HG02623 (cell line): ENCODE data around the gene SMIM38.

Experiments used
- ATAC-seq: cut with Tn5 transposase; IDR thresholded peaks from one replicate; pipeline ENCODE4 v1.9.1; 2021; ENCODE audit warnings: moderate library complexity; ENCODE audit not compliant: unreplicated experiment

SMIM38 gene

DNA sequence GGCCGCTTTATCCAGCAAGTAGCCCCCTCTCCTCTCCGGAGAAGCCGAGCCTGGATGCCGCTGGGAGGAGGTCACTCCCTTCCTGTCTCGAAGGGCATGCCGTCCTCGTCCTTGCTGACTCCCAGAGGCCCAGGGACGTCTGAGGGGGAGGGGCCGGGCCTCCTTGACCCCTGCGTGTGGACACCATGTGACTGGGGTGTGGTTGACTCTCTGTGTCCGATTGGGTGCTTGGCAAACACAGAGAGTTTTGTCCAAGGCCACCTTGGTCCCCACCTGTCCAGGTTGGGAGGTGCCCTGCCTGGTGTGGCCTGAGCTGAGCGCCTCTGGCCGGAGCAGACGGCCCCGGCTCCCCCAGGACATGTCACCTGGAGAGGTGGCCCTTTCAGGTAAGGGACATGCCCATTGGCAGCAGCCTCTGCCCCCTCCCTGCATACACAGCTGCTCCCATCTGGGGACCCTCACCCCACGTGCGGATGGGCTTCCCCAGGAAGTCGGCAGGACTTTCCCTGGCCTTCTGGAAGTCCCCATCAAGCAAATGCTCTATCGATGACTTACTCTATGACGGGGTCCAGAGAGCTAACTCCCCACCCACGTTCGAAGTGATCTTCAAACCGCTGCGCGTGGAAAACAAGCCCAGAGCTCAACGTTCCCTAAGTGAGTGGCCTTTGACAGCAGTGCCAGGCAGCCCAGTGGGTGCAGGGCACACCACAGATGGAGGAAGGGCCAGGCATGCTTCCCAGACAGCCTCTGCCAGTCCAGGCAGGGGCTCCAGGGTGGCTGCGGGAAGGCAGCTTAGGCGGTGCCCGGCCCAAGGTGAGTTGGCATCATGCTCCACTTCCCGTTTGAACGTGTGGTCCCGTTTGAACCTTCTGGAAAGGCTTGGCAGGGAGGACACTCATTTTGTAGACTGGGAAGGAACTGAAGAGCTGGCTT lies at the start of gene SMIM38:
Gene SMIM38 (plus strand): TSS at position 634 of the 933 bp plus-strand sequence. CDS start 1,912 bp downstream, outside the sequence.
- ATAC-seq: no peak

DNA sequence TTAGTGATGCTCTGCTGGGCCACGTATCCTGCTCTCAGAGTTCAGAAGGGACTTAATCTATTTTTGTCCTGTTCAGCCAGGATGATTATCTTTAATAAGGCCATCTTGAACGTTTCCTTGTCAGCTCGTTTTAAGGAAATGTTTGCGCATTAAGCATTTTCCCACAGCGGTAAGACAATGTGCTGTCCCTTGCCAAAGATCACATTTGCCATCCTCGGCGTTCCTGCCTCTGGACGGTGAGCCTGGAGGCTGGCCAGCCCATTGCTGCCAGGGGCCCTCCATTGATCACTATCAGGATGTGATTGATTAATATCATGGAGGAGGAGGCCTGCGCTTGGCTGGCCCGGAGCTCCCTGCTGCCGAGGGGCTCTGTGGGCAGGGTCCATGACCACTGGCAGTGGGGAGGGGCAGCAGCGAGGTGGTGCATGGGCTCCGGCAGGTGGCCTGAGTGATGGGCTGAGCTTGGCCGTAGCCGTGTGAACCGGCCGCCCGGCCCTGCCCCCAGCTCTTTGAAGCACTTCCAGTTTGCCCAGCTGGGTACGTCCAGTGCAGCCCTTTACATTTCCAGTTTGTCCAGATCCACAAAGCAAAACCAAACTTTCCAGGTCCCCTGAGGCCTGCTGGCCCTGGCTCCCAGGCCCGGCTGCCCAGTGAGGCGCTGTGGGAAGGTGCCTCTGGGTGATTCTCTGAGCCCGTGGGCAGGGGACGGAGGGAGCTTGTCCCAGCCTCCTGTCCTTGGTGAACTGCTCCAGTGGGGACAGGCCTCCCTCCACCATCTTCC lies 49.5 kb upstream of the SMIM38 start:
- no peak for ATAC-seq

DNA sequence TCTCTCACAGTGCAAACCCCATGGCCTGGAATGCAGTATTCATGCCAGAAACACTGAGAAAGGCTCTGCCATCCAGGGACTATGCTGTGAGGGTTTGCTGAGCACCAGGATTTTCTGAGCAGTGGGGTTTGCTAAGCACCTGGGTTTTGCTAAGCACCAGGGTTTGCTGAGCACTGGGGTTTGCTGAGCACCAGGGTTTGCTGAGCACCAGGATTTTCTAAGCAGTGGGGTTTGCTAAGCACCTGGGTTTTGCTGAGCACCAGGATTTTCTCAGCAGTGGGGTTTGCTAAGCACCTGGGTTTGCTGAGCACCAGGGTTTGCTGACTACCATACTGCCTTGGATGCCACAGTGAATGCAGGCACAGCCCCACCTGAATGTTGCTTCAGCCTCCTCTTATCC lies 48.3 kb upstream of the SMIM38 start:
- ATAC-seq: no peak

DNA sequence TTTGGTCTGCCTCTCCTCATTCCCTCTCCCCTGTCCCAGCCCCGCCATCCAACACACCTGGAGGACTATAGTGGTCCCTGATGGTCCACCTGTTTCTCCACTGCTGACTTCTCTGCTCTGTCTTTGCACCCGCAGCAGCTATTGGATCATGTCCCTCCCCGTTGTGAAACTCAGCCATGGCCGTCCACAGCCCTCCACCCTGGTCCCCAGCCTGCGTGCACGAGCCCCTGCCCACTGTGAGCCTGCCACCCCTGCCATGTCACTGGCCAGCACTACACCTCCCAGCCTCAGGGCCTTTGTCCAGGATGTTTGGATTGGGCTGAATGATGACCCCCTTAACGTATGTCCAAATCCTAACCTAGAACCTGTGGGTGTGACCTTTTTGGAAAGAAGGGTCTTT lies 47.7 kb upstream of the SMIM38 start:
- ATAC-seq: no peak

DNA sequence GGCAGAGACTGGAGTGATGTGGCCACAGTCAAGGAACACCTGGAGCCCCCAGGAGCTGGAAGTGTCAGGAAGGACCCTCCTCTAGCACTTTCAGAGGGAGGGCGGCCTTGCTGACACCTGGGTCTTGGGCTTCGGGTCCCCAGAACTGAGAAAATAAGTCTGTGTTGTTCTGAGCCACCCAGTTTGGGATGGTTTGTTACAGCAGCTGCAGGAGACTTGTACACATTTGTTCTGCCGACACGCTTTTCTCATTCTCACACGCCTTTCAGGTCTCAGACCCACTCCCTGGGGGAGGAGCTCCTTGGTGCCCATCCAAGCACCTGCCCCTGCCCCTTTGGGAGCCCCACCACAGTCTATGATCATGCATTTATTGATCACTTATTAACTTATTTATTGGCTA lies 47.2 kb upstream of the SMIM38 start:
- no peak for ATAC-seq

DNA sequence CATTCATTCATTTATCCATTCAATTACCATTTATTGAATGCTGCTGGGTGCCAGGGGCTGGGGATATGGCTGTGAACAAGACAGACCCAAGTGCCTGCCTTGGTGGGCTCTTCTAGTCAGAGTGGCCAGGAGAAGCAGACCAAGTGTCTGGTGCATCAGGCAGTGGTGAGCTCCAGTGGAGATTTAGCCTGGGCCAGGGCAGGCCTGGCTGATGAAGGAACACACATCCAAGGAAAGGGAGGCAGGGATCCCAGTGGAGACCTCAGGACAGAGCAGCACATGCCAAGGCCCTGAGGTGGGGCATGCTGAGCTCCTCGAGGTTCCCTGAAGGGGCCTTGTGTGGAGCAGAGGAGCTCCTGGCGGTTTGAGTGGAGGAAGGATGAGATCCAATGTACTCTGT lies 46.6 kb upstream of the SMIM38 start:
- no peak for ATAC-seq

DNA sequence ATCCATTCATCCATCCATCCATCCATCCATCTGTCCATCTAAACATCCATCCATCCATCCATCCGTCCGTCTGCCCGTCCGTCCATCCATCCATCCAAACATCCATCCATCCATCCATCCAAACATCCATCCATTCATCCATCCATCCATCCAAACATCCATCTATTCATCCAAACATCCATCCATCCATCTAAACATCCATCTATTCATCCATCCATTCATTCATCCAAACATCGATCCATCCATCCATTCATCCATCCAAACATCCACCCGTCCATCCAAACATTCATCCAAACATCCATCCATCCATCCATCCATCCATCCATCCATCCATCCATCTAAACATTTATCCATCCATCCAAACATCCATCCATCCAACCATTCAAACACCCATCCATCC lies 45.3 kb upstream of the SMIM38 start:
- no peak for ATAC-seq

DNA sequence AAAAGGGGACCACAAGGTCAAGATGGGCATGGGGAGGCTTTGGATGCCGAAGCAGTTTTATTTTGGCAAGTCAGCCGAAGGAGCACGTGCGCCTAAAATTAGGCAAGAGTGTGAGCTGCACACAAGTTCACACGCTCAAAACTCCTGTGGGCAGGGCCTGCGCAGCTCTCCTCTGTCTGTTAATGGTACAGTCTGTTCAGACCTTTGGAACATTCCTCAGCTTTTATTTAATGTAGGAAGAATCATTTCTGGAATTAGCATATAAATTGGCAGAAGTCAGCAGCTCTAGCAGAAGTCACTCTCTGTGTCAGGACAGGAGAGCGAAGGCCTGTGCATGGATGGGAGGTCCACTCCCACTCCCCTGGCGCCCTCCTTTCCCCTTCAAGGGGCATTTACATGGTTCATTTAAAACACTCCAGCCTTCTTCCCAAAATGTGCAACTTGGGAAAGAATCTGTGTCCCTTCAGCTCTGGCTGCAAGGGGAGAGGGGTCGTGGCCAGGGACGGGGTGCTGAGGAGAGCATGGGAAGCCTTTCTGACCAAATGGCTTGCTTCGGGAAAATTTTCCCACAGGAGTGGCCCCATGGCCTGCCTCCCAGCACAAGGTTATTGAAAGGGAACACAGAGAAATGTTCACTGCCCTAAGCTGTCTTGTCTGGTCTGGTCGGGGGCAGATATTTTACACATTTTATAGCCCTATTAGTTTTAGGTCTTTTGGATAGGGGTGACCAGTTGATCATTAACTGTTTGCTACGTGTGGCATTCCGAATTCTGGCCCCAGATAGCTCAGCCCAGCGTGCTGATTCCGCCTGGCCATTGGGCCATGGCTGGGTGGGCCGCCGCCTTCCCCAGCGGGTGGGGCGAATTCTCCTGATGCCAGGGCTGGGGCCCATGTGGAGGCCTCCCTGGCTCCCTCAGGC lies 43.9 kb upstream of the SMIM38 start:
- no peak for ATAC-seq

DNA sequence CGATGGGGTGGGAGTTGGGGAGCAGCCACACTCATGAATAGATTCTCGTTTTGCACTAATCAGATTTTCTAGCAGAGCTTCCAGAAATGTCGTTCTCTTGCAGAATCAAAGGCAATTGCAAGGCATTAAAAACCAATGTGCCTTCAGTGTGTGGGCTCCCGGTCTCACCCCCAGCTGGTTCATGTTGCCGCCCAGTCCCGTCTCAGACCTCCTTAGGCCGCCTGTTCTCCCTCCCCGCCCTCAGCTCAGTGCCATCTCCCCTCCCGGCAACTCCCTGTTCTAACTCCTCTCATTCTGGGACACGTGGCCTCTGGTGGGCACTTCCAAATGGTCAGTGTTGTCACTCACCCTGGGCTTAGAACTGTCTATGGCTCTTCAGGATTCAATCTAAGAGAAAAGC lies 42.5 kb upstream of the SMIM38 start:
- no peak for ATAC-seq

DNA sequence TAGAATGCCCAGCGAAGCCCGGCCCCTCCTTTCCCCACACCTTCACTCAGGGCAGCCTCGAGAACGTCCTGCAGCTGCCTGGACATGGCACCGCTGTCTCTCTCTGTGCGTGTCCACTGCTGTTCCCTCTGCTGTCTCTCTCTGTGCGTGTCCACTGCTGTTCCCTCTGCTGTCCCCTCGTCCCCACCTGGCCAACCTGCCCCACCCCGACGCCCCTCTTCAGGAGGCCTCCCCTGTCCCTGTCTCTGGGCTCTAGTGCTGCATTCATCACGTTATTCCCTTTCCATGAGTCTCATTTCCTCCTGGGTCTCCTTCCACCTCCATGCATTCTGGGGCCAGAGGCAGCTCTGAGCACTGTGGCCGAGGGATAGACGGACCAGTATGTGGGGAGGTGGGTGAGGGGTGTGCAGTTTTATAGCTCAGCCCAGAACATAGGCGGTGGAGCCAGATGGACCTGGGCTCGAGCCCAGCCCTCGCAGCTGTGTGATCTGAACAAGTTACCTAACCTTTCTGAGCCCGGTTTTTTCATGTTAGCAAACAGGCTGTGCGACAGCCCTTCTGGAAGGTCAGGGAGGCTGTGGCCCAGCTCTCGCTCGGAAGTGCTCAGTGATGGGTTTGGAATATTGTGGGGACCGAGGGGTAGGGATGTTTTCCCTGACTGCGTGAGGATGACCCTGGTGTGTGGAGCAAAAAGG lies 41.9 kb upstream of the SMIM38 start:
- no peak for ATAC-seq

DNA sequence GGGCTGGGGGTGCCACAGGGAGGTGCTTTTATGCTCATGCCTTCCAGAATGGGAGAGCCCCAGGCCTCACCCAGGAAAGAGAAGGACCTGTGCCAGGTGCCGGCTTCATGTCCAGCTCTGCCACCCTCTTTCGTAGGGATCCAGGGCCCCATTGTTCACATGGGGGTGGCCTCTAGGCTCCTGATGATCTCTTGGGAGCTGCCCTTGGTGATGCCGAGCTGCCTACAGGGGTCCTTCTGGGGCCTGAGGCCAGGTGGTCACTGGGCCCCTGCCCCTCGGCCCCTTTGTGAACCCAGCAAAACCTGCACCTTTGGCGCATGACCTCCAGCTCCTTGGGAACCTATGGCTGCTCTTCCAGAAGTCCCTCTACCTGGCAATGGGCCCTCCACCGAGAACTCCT lies 41.4 kb upstream of the SMIM38 start:
- no peak for ATAC-seq

DNA sequence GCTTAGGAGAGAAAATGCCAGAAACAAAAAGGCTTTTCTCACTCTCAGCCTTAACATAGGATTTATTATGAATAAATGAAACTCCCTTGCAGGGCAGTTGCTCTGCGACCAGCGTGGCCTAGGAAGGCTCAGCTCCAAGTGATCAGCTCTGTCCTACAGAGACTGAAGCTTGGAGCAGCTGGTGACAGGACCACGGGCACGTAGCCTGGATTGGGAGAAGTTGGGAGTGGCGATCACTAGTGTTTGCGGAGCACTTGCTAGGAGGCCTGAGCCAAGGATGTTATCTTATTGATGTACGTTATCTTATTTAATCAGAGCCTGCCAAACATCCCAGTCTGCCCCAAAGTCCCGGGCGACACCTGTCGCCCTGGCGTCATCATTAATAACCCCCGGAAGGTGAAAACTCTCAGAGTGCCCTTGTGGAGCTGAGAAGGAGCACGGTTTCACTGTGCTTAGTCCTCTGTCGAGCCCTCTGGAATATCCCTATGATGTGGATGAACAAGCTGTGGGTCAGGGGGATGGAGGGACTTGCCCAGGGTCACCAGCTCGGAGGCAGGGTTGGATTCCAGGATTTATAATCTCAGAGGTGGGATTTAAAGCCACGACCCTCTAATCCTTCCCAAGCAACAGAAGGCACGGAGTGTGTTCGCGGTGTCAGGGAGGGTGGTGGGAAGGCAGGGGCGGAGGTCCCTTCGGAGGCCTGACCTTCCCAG lies 40.8 kb upstream of the SMIM38 start:
- ATAC-seq: no peak

DNA sequence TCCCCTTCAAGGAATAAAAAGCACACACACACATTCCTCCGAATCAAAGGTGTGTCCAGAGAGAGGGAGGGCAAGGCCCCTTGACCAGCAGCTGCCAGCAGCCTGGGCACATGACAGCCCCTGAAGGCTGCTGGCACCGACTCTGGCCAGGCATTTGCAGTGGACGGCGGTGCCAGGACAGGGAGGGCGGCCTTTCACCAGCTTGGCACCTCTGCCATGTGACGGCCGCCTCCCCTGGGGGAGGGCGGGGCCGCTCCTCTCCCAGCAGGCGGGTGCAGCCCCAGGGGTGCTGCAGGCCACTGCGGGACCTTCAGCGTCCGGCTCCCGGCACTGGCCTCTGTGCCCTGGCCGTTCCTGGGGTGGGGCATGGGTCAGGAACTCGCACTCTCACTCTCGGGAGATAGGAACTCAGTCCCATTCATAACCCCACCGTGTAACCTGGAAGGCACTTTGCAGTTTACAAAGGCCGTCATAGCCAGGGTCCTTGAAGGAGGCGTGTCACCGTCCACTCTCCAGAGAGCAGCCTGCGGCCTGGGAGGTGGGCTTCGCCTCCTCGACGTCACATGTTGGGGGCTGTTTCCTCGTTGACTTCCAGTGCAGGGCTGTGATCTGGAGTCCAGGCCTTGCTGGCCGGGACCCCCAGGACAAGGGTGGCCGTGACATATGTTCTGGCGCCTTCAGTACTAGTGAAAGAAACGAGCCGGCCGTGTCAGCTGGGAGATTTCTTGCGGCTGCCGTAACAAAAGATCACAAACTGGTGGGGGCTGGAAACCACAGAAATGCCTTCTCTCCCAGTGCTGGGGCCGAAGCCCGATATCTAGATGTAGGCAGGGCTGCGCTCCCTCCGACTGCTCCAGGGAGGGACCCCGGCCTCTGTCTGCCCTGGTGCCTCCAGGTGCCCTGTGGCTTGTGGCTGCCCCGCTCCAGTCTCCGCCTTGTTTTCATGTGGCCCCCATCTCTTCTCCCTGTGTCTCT lies 39.9 kb upstream of the SMIM38 start:
- no peak for ATAC-seq

DNA sequence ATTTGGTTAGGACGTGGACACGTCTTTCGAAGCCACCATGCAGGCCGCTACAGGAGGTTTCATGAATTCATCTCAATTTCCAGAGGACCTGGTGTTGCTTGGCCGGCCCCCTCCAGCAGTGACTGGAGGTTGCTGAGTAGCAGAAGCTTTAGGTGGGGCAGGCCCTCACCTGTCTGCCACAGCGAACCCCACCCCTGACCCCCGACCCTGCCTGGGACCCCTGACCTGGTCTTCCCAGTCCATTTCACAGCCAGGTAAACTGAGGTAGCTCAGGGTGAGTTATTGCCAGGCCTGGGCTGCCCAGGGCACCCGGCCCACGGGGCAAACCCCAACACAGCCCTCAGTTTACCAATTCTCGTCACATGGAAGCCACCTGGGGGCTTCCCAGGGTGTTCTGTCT lies 39.1 kb upstream of the SMIM38 start:
- ATAC-seq: no peak

DNA sequence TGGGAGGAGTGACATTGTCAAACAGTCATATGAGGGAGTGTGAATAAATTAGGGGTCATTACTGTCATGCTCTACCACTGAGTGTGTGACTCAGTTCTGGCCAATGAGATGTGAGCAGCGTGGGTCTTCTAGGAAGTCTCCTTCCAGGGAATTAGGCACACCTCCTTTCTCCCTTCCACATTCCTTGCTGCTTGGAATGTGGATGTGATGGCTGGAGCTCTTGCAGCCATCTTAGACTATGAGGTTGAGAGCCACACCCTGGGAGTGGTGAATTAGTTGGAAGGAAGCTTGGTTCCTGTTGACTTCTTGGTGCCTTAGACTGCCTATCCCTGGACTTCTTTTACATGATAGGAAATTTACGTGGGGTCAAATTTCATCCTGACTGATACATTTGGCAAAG lies 36.5 kb upstream of the SMIM38 start:
- ATAC-seq: no peak

DNA sequence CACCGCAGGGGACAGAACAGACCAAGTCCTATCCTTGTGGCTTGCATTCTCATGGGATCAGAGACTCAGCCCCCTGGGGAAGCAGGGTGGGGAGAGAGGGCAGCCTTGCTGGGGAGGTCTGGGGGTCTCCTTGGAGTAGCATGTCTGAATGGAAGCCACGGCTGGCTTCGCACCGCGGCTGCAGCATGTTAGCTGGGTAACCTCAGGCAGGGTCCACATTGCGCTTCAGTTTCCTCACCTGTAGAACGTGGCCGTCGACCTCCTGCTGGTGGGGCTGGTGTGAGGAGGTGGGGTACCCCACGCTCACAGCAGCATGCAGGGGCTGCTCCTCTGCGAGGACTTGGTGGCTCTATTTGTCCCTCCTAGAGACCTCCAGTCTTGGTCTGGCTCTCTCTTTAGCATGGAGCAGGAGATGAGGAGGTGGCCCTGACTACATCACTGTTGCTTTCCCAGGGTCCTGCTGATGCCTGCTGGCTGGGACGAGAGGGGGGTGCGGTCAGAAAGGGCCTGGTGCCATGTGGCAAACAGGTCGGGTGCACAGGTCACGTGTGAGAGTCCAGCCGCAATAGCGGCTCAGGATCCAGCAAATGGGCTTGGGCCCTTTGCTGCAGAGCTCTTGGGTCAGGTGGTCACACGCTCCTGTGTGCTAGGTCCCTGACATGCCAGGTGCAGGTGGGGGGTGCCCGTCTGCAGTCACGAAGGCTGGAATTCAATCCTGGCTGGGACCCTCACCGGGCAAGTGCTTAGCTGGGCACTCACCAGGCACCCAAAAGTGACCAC lies 35.4 kb upstream of the SMIM38 start:
- no peak for ATAC-seq

DNA sequence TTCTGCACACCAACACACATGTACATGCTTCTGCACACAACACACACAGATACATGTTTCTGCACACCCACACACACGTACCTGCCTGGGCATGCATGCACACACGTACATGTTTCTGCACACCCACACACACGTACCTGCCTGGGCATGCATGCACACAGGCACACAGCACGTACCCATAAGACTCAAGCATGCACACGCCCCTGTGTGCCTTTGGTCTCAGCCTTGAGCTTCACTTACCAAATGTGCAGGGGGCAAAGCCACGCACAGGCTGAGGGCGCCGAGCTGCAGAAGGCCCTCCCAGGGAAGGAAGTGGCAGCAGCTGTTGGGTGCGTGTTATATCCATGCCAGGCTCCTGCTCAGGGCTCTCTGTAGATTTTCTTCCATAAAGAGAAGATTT lies 34.7 kb upstream of the SMIM38 start:
- ATAC-seq: no peak
